ENCODE measurements around the gene KRT72.
A peak's percentile ranks its signal among the peaks of the same experiment; 100 is the strongest.

- TF ChIP-seq CTCF (IDR thresholded peaks at IDR 0.05; ENCODE audit: insufficient read depth, low read length) (no peak), POLR2AphosphoS5 (IDR thresholded peaks at IDR 0.05; ENCODE audit: low read depth) (peak; percentile 77)
- TF ChIP-seq, protein P1, sequence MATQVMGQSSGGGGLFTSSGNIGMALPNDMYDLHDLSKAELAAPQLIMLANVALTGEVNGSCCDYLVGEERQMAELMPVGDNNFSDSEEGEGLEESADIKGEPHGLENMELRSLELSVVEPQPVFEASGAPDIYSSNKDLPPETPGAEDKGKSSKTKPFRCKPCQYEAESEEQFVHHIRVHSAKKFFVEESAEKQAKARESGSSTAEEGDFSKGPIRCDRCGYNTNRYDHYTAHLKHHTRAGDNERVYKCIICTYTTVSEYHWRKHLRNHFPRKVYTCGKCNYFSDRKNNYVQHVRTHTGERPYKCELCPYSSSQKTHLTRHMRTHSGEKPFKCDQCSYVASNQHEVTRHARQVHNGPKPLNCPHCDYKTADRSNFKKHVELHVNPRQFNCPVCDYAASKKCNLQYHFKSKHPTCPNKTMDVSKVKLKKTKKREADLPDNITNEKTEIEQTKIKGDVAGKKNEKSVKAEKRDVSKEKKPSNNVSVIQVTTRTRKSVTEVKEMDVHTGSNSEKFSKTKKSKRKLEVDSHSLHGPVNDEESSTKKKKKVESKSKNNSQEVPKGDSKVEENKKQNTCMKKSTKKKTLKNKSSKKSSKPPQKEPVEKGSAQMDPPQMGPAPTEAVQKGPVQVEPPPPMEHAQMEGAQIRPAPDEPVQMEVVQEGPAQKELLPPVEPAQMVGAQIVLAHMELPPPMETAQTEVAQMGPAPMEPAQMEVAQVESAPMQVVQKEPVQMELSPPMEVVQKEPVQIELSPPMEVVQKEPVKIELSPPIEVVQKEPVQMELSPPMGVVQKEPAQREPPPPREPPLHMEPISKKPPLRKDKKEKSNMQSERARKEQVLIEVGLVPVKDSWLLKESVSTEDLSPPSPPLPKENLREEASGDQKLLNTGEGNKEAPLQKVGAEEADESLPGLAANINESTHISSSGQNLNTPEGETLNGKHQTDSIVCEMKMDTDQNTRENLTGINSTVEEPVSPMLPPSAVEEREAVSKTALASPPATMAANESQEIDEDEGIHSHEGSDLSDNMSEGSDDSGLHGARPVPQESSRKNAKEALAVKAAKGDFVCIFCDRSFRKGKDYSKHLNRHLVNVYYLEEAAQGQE (IDR thresholded peaks at IDR 0.05; ENCODE audit: insufficient replicate concordance, low read depth): no peak
These were observed 32.1 kb upstream of the KRT72 start for GRCh38 chr12:52633383-52633782.
